Bronchial epithelial cell (primary cell): ENCODE data around the gene DACT1. TPM values are rescaled to one million over a fixed set of nuclear protein-coding genes. Genes with fewer than 3 reads are reported as not detected.

Source experiments
- DNase-seq: peaks from one replicate; pipeline ENCODE4 v3.0.0-alpha.2; 2010; ENCODE audit warnings: low read depth
- FAIRE-seq: peaks from 2 replicates; lab custom pipeline; 2011; peaks lifted over from hg19 to GRCh38; lab: Jason Lieb, UNC
- H3K27me3 ChIP-seq: 2 replicates; pipeline ENCODE4 v1.5.1; 2011; ENCODE audit warnings: low read length; ENCODE audit not compliant: control insufficient read depth, insufficient read depth
- H3K36me3 ChIP-seq: 2 replicates; pipeline ENCODE4 v1.5.1; 2011; ENCODE audit warnings: low read length; ENCODE audit not compliant: control insufficient read depth, insufficient read depth
- H3K4me3 ChIP-seq: 2 replicates; pipeline ENCODE4 v1.5.1; 2011; ENCODE audit warnings: mild to moderate bottlenecking, low read depth, low read length, control low read depth
- total RNA-seq: library from RNA; depleted of rRNA; stranded (reverse); fragments of >200 nt; gene quantifications from 2 replicates; pipeline ENCODE4 v1.2.1, GENCODE V29; 2014
- TF ChIP-seq, protein P1 (sequence below): IDR thresholded peaks from 2 replicates; pipeline ENCODE4 v1.5.1; 2011; ENCODE audit warnings: mild to moderate bottlenecking, moderate library complexity, low read length, control low read depth, inconsistent platforms; ENCODE audit not compliant: insufficient read depth, severe bottlenecking

The DACT1 gene
- total RNA-seq, 1 donor from 2014 or later = 1.1 TPM

DNA sequence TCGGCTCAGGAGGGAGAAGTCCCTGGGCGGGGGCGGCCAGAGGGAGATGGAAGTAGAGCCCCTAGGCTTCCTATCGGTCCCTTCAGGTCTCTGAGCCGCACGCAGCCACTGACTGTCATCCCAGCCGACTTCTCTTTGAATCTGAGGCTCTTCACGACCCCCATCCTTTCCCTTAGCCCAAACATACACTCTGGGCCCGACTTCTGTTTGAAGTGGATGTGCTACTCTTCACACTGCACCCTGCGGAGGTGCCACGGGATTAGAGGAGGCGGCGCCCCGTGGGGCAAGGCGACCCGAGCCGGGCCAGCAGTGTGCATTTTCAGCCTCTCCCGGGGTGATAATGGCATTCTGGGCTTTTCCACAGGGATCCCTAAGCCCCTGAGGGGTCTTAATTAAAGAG lies 6.0 kb upstream of the DACT1 start:
- H3K36me3 ChIP-seq = no peaks in the 10 kb centered on the region
- TF ChIP-seq, protein P1, sequence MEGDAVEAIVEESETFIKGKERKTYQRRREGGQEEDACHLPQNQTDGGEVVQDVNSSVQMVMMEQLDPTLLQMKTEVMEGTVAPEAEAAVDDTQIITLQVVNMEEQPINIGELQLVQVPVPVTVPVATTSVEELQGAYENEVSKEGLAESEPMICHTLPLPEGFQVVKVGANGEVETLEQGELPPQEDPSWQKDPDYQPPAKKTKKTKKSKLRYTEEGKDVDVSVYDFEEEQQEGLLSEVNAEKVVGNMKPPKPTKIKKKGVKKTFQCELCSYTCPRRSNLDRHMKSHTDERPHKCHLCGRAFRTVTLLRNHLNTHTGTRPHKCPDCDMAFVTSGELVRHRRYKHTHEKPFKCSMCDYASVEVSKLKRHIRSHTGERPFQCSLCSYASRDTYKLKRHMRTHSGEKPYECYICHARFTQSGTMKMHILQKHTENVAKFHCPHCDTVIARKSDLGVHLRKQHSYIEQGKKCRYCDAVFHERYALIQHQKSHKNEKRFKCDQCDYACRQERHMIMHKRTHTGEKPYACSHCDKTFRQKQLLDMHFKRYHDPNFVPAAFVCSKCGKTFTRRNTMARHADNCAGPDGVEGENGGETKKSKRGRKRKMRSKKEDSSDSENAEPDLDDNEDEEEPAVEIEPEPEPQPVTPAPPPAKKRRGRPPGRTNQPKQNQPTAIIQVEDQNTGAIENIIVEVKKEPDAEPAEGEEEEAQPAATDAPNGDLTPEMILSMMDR = no peak
- H3K27me3 ChIP-seq = peaks cover 17% of the 10 kb centered on the region
- H3K4me3 ChIP-seq = no peak overlapping the region
- DNase-seq = no peak
- FAIRE-seq = no peak

DNA sequence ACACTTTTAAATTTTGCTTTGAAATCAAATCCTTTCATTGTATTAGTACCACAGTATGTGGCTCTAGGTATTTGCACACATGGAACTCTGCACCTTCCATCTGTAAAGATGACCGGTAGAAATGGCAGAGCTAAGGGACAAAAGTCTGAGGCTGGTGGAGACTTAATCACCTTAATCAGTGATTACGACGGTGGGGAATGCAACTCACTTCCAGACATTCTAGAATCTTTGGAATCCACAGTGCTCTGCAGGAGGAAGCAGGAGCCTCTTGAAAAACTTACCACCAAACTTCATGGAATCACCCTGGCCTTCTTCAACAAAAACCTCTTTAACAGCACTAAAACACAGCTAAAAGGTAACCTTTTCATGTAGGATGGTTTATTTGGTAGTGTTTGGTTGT lies 3.9 kb upstream of the DACT1 start:
- H3K4me3 ChIP-seq = no peak overlapping the region
- H3K27me3 ChIP-seq = peaks cover 24% of the 10 kb centered on the region
- no peaks in the 10 kb centered on the region for H3K36me3 ChIP-seq
- TF ChIP-seq, protein P1 = no peak
- peak; percentile 36 for FAIRE-seq
- DNase-seq = no peak

DNA sequence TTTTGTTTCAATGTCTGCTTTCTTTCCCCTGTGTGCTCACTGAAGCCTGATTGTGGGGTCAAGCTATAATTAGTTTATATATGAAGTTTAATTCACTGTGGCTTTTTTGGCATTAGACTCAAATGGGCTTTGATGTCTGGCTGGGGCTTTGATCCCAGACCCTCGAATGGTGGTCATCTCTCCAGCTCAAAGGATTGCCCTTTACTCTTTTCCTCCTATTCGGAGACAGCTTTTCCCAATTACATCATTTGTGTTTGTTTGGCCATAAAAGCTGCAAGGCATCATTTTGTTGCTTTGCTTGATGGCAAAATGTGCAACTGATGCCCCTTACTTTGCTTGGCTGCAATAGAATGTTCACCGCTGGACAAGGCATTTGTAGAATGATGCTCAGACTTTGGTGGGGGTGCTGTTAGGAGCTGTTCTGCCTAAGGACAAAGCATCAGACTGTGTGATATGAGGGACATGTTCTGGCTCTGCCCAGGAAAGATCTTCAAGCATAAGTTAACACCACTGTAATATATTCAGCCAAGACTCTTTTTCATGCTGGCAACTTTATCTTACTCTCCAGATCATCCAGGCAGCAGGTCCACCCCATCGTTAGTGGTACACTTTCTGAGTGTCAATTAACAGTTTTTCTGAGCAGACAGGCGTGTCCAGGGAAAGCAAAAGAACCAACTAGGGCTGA lies 3.2 kb upstream of the DACT1 start:
- Histone ChIP-seq H3K36me3 (no peaks in the 10 kb centered on the region), H3K27me3 (peaks cover 29% of the 10 kb centered on the region), H3K4me3 (no peak overlapping the region)
- no peak for DNase-seq
- TF ChIP-seq, protein P1 = no peak
- peak; percentile 18 for FAIRE-seq

DNA sequence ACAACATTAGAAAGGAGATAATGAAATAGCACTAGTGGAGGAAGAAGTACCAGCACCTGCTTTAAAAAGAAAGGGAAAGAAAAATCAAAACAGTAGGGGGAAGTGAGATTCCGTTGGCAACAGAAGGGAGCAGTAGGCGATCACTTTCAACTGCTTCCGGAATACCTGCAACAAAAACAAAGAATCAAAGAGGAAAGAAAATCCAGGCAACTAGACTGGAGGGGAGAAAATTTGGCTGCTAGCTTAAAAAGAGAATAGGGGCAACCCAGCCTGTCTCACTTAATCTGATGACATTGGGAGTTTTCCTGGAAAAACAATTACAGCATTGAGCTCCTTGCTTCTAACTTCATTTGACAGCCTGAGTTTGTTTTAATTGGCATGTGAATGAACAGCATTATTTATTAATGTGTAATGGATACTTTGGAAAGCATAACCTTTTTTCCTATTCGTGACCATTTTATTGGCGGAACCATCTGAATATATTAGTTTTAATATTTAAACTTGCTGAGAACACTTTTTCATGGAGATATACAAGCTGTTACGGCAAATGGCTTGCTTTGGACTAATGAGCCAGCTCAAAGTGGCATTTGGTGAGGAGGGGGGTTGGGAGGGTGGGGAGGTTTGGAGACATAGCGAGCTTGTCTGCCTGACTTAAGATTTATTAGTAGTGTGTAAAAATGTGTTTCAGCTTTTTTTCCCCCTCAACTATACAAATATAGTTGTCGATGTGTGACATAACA lies 2.5 kb upstream of the DACT1 start:
- TF ChIP-seq, protein P1 = no peak
- DNase-seq = no peak
- H3K36me3 ChIP-seq = no peaks in the 10 kb centered on the region
- no peak overlapping the region for H3K4me3 ChIP-seq
- peaks cover 29% of the 10 kb centered on the region for H3K27me3 ChIP-seq
- FAIRE-seq = no peak

DNA sequence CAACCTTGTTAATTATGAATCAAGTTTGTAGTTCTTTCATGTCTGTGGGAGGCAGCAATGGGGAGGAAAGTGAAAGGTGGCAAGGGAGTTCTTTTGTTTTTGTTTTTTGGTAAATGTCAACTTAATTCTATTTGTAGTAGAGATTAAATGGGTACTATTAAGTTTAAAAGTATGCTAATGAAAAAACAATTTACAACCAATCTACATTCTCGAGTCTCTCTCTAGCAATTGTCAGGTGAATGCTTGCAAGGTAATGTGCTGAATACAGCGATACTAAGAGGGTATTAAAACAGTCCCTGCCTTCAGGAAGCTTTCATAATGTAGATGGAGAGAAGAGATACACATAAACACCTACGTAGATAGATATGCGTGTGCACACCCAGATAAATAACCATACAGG lies 1.6 kb upstream of the DACT1 start:
- no peak for DNase-seq
- FAIRE-seq = no peak
- TF ChIP-seq, protein P1 = no peak
- Histone ChIP-seq H3K36me3 (no peaks in the 10 kb centered on the region), H3K27me3 (peaks cover 29% of the 10 kb centered on the region), H3K4me3 (no peak overlapping the region)
